PC-3 (cell line): Measurements from ENCODE around the gene GPC3. TPM values are rescaled to one million over a fixed set of nuclear protein-coding genes. Genes with fewer than 3 reads are reported as not detected.

Experiments used
- ATAC-seq: fragments of 200-7000 bp; cut with Tn5 transposase; 2 replicates; pipeline ENCODE4 v1.9.1; 2020; ENCODE audit warnings: mild to moderate bottlenecking, moderate library complexity
- BruUV-seq: library from RNA; stranded (reverse); fragments of 400-500 nt; replicated peaks from 2 replicates; lab custom pipeline; 2021; lab: Mats Ljungman, UMichigan
- CTCF ChIA-PET: fragments of 300-600 bp; sonication (Branson Sonifier 250); formaldehyde crosslinking; loops from one replicate; lab custom pipeline; 2022; ENCODE audit warnings: antibody characterized with exemption; lab: Charles Lee
- POLR2A ChIA-PET: fragments of 300-600 bp; sonication (Branson Sonifier 250); formaldehyde crosslinking; loops from one replicate; lab custom pipeline; 2022; ENCODE audit warnings: antibody characterized with exemption; ENCODE audit not compliant: unreplicated experiment; lab: Charles Lee
- DNase-seq: peaks from one replicate; pipeline ENCODE4 v3.0.0-alpha.2; 2015
- H2AFZ ChIP-seq: fragments of 300-600 bp; sonication (generic); 2 replicates; pipeline ENCODE4 v1.6.0; 2016; ENCODE audit warnings: antibody characterized with exemption, low read length
- H3F3A ChIP-seq: fragments of 300-600 bp; sonication (generic); one replicate; pipeline ENCODE4 v1.6.0; 2017; ENCODE audit warnings: antibody characterized with exemption, low read length, control low read depth, mild to moderate bottlenecking; ENCODE audit not compliant: unreplicated experiment
- H3K27ac ChIP-seq: fragments of 300-600 bp; sonication (generic); 2 replicates; pipeline ENCODE4 v1.5.1; 2016; ENCODE audit warnings: mild to moderate bottlenecking, low read length
- H3K27me3 ChIP-seq: fragments of 300-600 bp; sonication (generic); 2 replicates; pipeline ENCODE4 v1.6.1; 2016; ENCODE audit warnings: low read length, mixed read lengths
- H3K36me3 ChIP-seq: fragments of 300-600 bp; sonication (generic); 2 replicates; pipeline ENCODE4 v1.6.1; 2016; ENCODE audit warnings: low read depth, mixed run types, low read length, mixed read lengths
- H3K4me1 ChIP-seq: fragments of 300-600 bp; sonication (generic); 2 replicates; pipeline ENCODE4 v1.5.1; 2016; ENCODE audit warnings: low read length; ENCODE audit not compliant: insufficient read depth
- H3K4me2 ChIP-seq: fragments of 300-600 bp; sonication (generic); 2 replicates; pipeline ENCODE4 v1.6.0; 2016; ENCODE audit warnings: low read length
- H3K4me3 ChIP-seq: fragments of 300-600 bp; sonication (generic); 2 replicates; pipeline ENCODE4 v1.5.1; 2016; ENCODE audit warnings: mild to moderate bottlenecking, low read length, mixed read lengths
- H3K79me2 ChIP-seq: fragments of 300-600 bp; sonication (generic); 2 replicates; pipeline ENCODE4 v1.6.1; 2017; ENCODE audit warnings: low read length, mixed read lengths
- H3K9ac ChIP-seq: fragments of 300-600 bp; sonication (generic); 2 replicates; pipeline ENCODE4 v1.6.0; 2016; ENCODE audit warnings: mild to moderate bottlenecking, low read length
- H3K9me2 ChIP-seq: fragments of 300-600 bp; sonication (generic); replicated peaks from 2 replicates; pipeline ENCODE4 v1.6.1; 2016; ENCODE audit warnings: mixed run types, low read length, mixed read lengths
- H3K9me3 ChIP-seq: fragments of 300-600 bp; sonication (generic); 2 replicates; pipeline ENCODE4 v1.6.1; 2016; ENCODE audit warnings: low read length, mixed read lengths
- H4K20me1 ChIP-seq: fragments of 300-600 bp; sonication (generic); 2 replicates; pipeline ENCODE4 v1.6.1; 2016; ENCODE audit warnings: low read length, mixed read lengths
- CTCF ChIP-seq: fragments of 300-600 bp; sonication (generic); conservative IDR thresholded peaks from 2 replicates; pipeline ENCODE4 v1.5.1; 2017; ENCODE audit warnings: antibody characterized with exemption, low read depth, mild to moderate bottlenecking, low read length
- EZH2 ChIP-seq: fragments of 300-600 bp; sonication (generic); IDR thresholded peaks from one replicate; pipeline ENCODE4 v1.6.1; 2017; ENCODE audit warnings: antibody characterized with exemption, mild to moderate bottlenecking, low read length; ENCODE audit not compliant: unreplicated experiment
- EZH2phosphoT487 ChIP-seq: fragments of 300-600 bp; sonication (generic); IDR thresholded peaks from 2 replicates; pipeline ENCODE4 v1.6.1; 2018; ENCODE audit warnings: mild to moderate bottlenecking, antibody characterized with exemption, low read length, borderline replicate concordance
- intact Hi-C: fragments of 100-400 bp; cut with micrococcal nuclease; formaldehyde crosslinking; loops from 2 replicates; pipeline ENCODE4 v1.9.0; 2023
- total RNA-seq: library from RNA; depleted of rRNA; stranded (reverse); fragments of >200 nt; gene quantifications from 2 replicates; pipeline ENCODE4 v1.2.3, GENCODE V29; 2014

Gene GPC3
- total RNA-seq, 1 experiment from 2014 or later, result not detected

DNA sequence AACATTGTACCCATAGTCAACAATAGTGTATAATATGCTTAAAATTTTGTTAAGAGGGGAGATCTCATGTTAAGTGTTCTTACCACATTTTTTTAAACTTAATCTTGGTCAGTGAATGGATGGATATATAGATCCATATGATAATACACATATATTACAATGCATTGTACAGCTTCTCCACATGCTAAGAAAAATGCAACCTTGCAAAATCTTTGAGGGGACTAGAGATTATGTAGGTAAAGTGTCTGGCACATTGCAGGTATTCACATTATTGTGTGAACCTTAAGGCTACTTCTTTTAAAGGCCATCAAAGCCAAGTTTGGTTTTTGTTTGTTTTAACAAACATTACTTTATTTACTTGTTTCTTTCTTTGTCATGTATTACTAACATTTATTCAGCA is 10.4 kb upstream of the GPC3 start:
- Histone ChIP-seq H2AFZ (no peak overlapping the region), H3K36me3 (no peaks in the 10 kb centered on the region), H3K9me3 (no peaks in the 10 kb centered on the region), H3F3A (no peaks in the 10 kb centered on the region), H3K79me2 (no peaks in the 10 kb centered on the region), H3K9me2 (no peaks in the 10 kb centered on the region), H4K20me1 (no peaks in the 10 kb centered on the region), H3K4me1 (no peaks in the 10 kb centered on the region), H3K27ac (no peak overlapping the region), H3K27me3 (peaks cover 27% of the 10 kb centered on the region), H3K4me2 (no peak overlapping the region), H3K4me3 (no peak overlapping the region), H3K9ac (no peak overlapping the region)
- no peak for DNase-seq
- no TSS peak for BruUV-seq
- intact Hi-C loops, result no loop called here
- ChIA-PET CTCF (no interaction called here), POLR2A (no interaction called here)
- TF ChIP-seq CTCF, result no peak
- TF ChIP-seq EZH2, result no peak
- TF ChIP-seq EZH2phosphoT487, result no peak
- no peak for ATAC-seq

GRCh38 chrX:133994576-133994975 is 9.2 kb upstream of the GPC3 start:
- no peak overlapping the region for H2AFZ ChIP-seq
- POLR2A ChIA-PET, result interaction anchor here (0.7 kb wide), 1 partner anchor 81 kb away, joined by 5 read pairs; no protein-coding TSS in a partner anchor
- H3K9me2 ChIP-seq, result no peaks in the 10 kb centered on the region
- no peak overlapping the region for H3K4me3 ChIP-seq
- H3K27me3 ChIP-seq, result peaks cover 30% of the 10 kb centered on the region
- no peaks in the 10 kb centered on the region for H3K4me1 ChIP-seq
- TF ChIP-seq EZH2 (no peak), CTCF (no peak), EZH2phosphoT487 (no peak)
- CTCF ChIA-PET, result no interaction called here
- ATAC-seq (no peak), DNase-seq (no peak)
- no peak overlapping the region for H3K27ac ChIP-seq
- H3K4me2 ChIP-seq, result no peak overlapping the region
- no peaks in the 10 kb centered on the region for H3K9me3 ChIP-seq
- no peaks in the 10 kb centered on the region for H3K36me3 ChIP-seq
- no TSS peak for BruUV-seq
- H4K20me1 ChIP-seq, result no peaks in the 10 kb centered on the region
- no peaks in the 10 kb centered on the region for H3F3A ChIP-seq
- no peak overlapping the region for H3K9ac ChIP-seq
- H3K79me2 ChIP-seq, result no peaks in the 10 kb centered on the region
- intact Hi-C loops, result no loop called here

DNA sequence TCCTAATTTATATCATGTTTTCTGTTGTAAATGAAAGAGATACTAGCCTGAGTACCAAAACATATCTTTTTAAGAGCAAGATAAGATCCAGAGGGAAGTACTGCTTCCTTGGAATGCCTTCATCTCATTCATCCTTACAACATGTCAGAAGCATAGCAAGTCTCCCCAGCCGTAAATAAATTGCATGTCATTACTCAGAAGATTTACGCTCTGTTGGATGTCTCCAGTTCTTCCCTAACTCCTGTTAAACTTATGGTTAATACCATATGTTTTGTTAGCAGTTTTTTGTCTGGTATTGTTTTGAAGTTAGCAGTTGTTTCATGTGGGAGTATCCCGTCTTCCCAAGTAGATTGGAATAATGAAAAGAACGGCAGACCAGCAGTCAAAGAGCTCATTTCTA is 7.5 kb upstream of the GPC3 start:
- no peak overlapping the region for H2AFZ ChIP-seq
- no peaks in the 10 kb centered on the region for H3K9me3 ChIP-seq
- TF ChIP-seq EZH2phosphoT487 (no peak), CTCF (no peak), EZH2 (no peak)
- POLR2A ChIA-PET, result no interaction called here
- no peak for ATAC-seq
- no peak overlapping the region for H3K4me3 ChIP-seq
- no peaks in the 10 kb centered on the region for H3F3A ChIP-seq
- no peaks in the 10 kb centered on the region for H3K9me2 ChIP-seq
- H3K27ac ChIP-seq, result no peak overlapping the region
- H3K4me2 ChIP-seq, result no peak overlapping the region
- no peak for DNase-seq
- intact Hi-C loops, result no loop called here
- CTCF ChIA-PET, result no interaction called here
- BruUV-seq, result no TSS peak
- H3K79me2 ChIP-seq, result no peaks in the 10 kb centered on the region
- H4K20me1 ChIP-seq, result no peaks in the 10 kb centered on the region
- H3K9ac ChIP-seq, result no peak overlapping the region
- no peaks in the 10 kb centered on the region for H3K36me3 ChIP-seq
- H3K4me1 ChIP-seq, result no peaks in the 10 kb centered on the region
- H3K27me3 ChIP-seq, result peaks cover 17% of the 10 kb centered on the region
